ENCODE data around the gene PLXNA1.

Gene PLXNA1

GRCh38 chr3:126961191-126961790 is 21.6 kb upstream of the PLXNA1 start:
- H3K9me3 ChIP-seq (ENCODE audit: control insufficient read depth, insufficient read depth, low read depth, low read length): no peaks in the 10 kb centered on the region
- no peak overlapping the region for H3K9ac ChIP-seq (ENCODE audit: low read length)
- H3K27ac ChIP-seq (ENCODE audit: low read depth, low read length): no peak overlapping the region
- no peak overlapping the region for H3K4me3 ChIP-seq (ENCODE audit: low read depth, low read length)
- H3K4me1 ChIP-seq (ENCODE audit: control insufficient read depth, insufficient read depth, low read length): peaks cover 19% of the 10 kb centered on the region
- no peaks in the 10 kb centered on the region for H3K27me3 ChIP-seq (ENCODE audit: control insufficient read depth, insufficient read depth, low read length)
- H3K36me3 ChIP-seq (ENCODE audit: control insufficient read depth, insufficient read depth, low read length): no peaks in the 10 kb centered on the region

- Histone ChIP-seq H3K9ac (ENCODE audit: low read length) (no peak overlapping the region), H3K36me3 (ENCODE audit: control insufficient read depth, insufficient read depth, low read length) (no peaks in the 10 kb centered on the region), H3K4me3 (ENCODE audit: low read depth, low read length) (no peak overlapping the region), H3K27ac (ENCODE audit: low read depth, low read length) (no peak overlapping the region), H3K4me1 (ENCODE audit: control insufficient read depth, insufficient read depth, low read length) (peaks cover 19% of the 10 kb centered on the region), H3K9me3 (ENCODE audit: control insufficient read depth, insufficient read depth, low read depth, low read length) (no peaks in the 10 kb centered on the region), H3K27me3 (ENCODE audit: control insufficient read depth, insufficient read depth, low read length) (no peaks in the 10 kb centered on the region)
Observed at GRCh38 chr3:126961791-126962461, 21.0 kb upstream of the PLXNA1 start.

GRCh38 chr3:126962756-126963155 is 20.2 kb upstream of the PLXNA1 start:
- no peak overlapping the region for H3K4me3 ChIP-seq (ENCODE audit: low read depth, low read length)
- H3K9me3 ChIP-seq (ENCODE audit: control insufficient read depth, insufficient read depth, low read depth, low read length): no peaks in the 10 kb centered on the region
- no peak overlapping the region for H3K27ac ChIP-seq (ENCODE audit: low read depth, low read length)
- H3K4me1 ChIP-seq (ENCODE audit: control insufficient read depth, insufficient read depth, low read length): peaks cover 19% of the 10 kb centered on the region
- no peaks in the 10 kb centered on the region for H3K36me3 ChIP-seq (ENCODE audit: control insufficient read depth, insufficient read depth, low read length)
- no peaks in the 10 kb centered on the region for H3K27me3 ChIP-seq (ENCODE audit: control insufficient read depth, insufficient read depth, low read length)
- no peak overlapping the region for H3K9ac ChIP-seq (ENCODE audit: low read length)

- Histone ChIP-seq H3K9me3 (ENCODE audit: control insufficient read depth, insufficient read depth, low read depth, low read length) (no peaks in the 10 kb centered on the region), H3K9ac (ENCODE audit: low read length) (no peak overlapping the region), H3K4me1 (ENCODE audit: control insufficient read depth, insufficient read depth, low read length) (peaks cover 23% of the 10 kb centered on the region), H3K36me3 (ENCODE audit: control insufficient read depth, insufficient read depth, low read length) (no peaks in the 10 kb centered on the region), H3K27ac (ENCODE audit: low read depth, low read length) (no peak overlapping the region), H3K4me3 (ENCODE audit: low read depth, low read length) (no peak overlapping the region), H3K27me3 (ENCODE audit: control insufficient read depth, insufficient read depth, low read length) (no peaks in the 10 kb centered on the region)
Observed at GRCh38 chr3:126963261-126964190, 19.4 kb upstream of the PLXNA1 start.

- Histone ChIP-seq H3K9ac (ENCODE audit: low read length) (no peak overlapping the region), H3K36me3 (ENCODE audit: control insufficient read depth, insufficient read depth, low read length) (no peaks in the 10 kb centered on the region), H3K27me3 (ENCODE audit: control insufficient read depth, insufficient read depth, low read length) (no peaks in the 10 kb centered on the region), H3K4me3 (ENCODE audit: low read depth, low read length) (no peak overlapping the region), H3K9me3 (ENCODE audit: control insufficient read depth, insufficient read depth, low read depth, low read length) (no peaks in the 10 kb centered on the region), H3K27ac (ENCODE audit: low read depth, low read length) (no peak overlapping the region), H3K4me1 (ENCODE audit: control insufficient read depth, insufficient read depth, low read length) (peaks cover 31% of the 10 kb centered on the region)
Observed at GRCh38 chr3:126964261-126964660, 18.7 kb upstream of the PLXNA1 start.

GRCh38 chr3:126964950-126965349 is 18.0 kb upstream of the PLXNA1 start:
- Histone ChIP-seq H3K4me3 (ENCODE audit: low read depth, low read length) (no peak overlapping the region), H3K9me3 (ENCODE audit: control insufficient read depth, insufficient read depth, low read depth, low read length) (no peaks in the 10 kb centered on the region), H3K4me1 (ENCODE audit: control insufficient read depth, insufficient read depth, low read length) (peaks cover 30% of the 10 kb centered on the region), H3K27me3 (ENCODE audit: control insufficient read depth, insufficient read depth, low read length) (no peaks in the 10 kb centered on the region), H3K9ac (ENCODE audit: low read length) (no peak overlapping the region), H3K36me3 (ENCODE audit: control insufficient read depth, insufficient read depth, low read length) (no peaks in the 10 kb centered on the region), H3K27ac (ENCODE audit: low read depth, low read length) (no peak overlapping the region)

- Histone ChIP-seq H3K4me1 (ENCODE audit: control insufficient read depth, insufficient read depth, low read length) (peaks cover 23% of the 10 kb centered on the region), H3K27ac (ENCODE audit: low read depth, low read length) (no peak overlapping the region), H3K4me3 (ENCODE audit: low read depth, low read length) (no peak overlapping the region), H3K27me3 (ENCODE audit: control insufficient read depth, insufficient read depth, low read length) (no peaks in the 10 kb centered on the region), H3K9me3 (ENCODE audit: control insufficient read depth, insufficient read depth, low read depth, low read length) (no peaks in the 10 kb centered on the region), H3K36me3 (ENCODE audit: control insufficient read depth, insufficient read depth, low read length) (no peaks in the 10 kb centered on the region), H3K9ac (ENCODE audit: low read length) (no peak overlapping the region)
Observed at GRCh38 chr3:126965526-126966080, 17.3 kb upstream of the PLXNA1 start.

- H3K27ac ChIP-seq (ENCODE audit: low read depth, low read length): no peak overlapping the region
- no peaks in the 10 kb centered on the region for H3K9me3 ChIP-seq (ENCODE audit: control insufficient read depth, insufficient read depth, low read depth, low read length)
- no peak overlapping the region for H3K9ac ChIP-seq (ENCODE audit: low read length)
- no peak overlapping the region for H3K4me3 ChIP-seq (ENCODE audit: low read depth, low read length)
- H3K36me3 ChIP-seq (ENCODE audit: control insufficient read depth, insufficient read depth, low read length): no peaks in the 10 kb centered on the region
- no peaks in the 10 kb centered on the region for H3K27me3 ChIP-seq (ENCODE audit: control insufficient read depth, insufficient read depth, low read length)
- H3K4me1 ChIP-seq (ENCODE audit: control insufficient read depth, insufficient read depth, low read length): peaks cover 22% of the 10 kb centered on the region
Observed at GRCh38 chr3:126967386-126967785, 15.5 kb upstream of the PLXNA1 start.

GRCh38 chr3:126968391-126969390 is 14.2 kb upstream of the PLXNA1 start:
- H3K27me3 ChIP-seq (ENCODE audit: control insufficient read depth, insufficient read depth, low read length): no peaks in the 10 kb centered on the region
- no peaks in the 10 kb centered on the region for H3K9me3 ChIP-seq (ENCODE audit: control insufficient read depth, insufficient read depth, low read depth, low read length)
- H3K27ac ChIP-seq (ENCODE audit: low read depth, low read length): no peak overlapping the region
- no peak overlapping the region for H3K9ac ChIP-seq (ENCODE audit: low read length)
- no peak overlapping the region for H3K4me3 ChIP-seq (ENCODE audit: low read depth, low read length)
- no peaks in the 10 kb centered on the region for H3K36me3 ChIP-seq (ENCODE audit: control insufficient read depth, insufficient read depth, low read length)
- H3K4me1 ChIP-seq (ENCODE audit: control insufficient read depth, insufficient read depth, low read length): peaks cover 22% of the 10 kb centered on the region

GRCh38 chr3:126969586-126969985 is 13.3 kb upstream of the PLXNA1 start:
- Histone ChIP-seq H3K4me3 (ENCODE audit: low read depth, low read length) (no peak overlapping the region), H3K9me3 (ENCODE audit: control insufficient read depth, insufficient read depth, low read depth, low read length) (peaks cover 8% of the 10 kb centered on the region), H3K27ac (ENCODE audit: low read depth, low read length) (no peak overlapping the region), H3K4me1 (ENCODE audit: control insufficient read depth, insufficient read depth, low read length) (peaks cover 22% of the 10 kb centered on the region), H3K27me3 (ENCODE audit: control insufficient read depth, insufficient read depth, low read length) (no peaks in the 10 kb centered on the region), H3K9ac (ENCODE audit: low read length) (no peak overlapping the region), H3K36me3 (ENCODE audit: control insufficient read depth, insufficient read depth, low read length) (no peaks in the 10 kb centered on the region)

All from HUES6 (cell line).